ENCODE results near the gene TSLP.

The TSLP gene

GRCh38 chr5:111122398-111122797 lies 50.9 kb downstream of the TSLP start:
- FAIRE-seq (no peak), DNase-seq (ENCODE audit: insufficient read length, low spot score) (no peak)
- TF ChIP-seq CTCF (IDR thresholded peaks at IDR 0.05; ENCODE audit: insufficient read depth, missing control alignments), result no peak

GRCh38 chr5:111124793-111125192 lies 53.3 kb downstream of the TSLP start:
- no peak for FAIRE-seq
- TF ChIP-seq CTCF (IDR thresholded peaks at IDR 0.05; ENCODE audit: insufficient read depth, missing control alignments), result no peak
- DNase-seq (ENCODE audit: insufficient read length, low spot score), result no peak

GRCh38 chr5:111126896-111127295 lies 55.4 kb downstream of the TSLP start:
- DNase-seq (ENCODE audit: insufficient read length, low spot score), result no peak
- no peak for FAIRE-seq
- no peak for TF ChIP-seq CTCF (IDR thresholded peaks at IDR 0.05; ENCODE audit: insufficient read depth, missing control alignments)
